NOMO-1 (cell line): Measurements from ENCODE around the gene STMND1.
A peak's percentile ranks its signal among the peaks of the same experiment; 100 is the strongest.
"Not testable (repeated sequence)": the region's sequence is repeated elsewhere in the genome, so short reads cannot be mapped to it uniquely, and the experiment has no call there.

Experiments
- DNase-seq, 2 experiments: peaks; one replicate each; lab custom pipeline; 2025; ENCODE audit not compliant: unreplicated experiment in 2 of 2; lab: John Stamatoyannopoulos, UW

STMND1 gene

DNA sequence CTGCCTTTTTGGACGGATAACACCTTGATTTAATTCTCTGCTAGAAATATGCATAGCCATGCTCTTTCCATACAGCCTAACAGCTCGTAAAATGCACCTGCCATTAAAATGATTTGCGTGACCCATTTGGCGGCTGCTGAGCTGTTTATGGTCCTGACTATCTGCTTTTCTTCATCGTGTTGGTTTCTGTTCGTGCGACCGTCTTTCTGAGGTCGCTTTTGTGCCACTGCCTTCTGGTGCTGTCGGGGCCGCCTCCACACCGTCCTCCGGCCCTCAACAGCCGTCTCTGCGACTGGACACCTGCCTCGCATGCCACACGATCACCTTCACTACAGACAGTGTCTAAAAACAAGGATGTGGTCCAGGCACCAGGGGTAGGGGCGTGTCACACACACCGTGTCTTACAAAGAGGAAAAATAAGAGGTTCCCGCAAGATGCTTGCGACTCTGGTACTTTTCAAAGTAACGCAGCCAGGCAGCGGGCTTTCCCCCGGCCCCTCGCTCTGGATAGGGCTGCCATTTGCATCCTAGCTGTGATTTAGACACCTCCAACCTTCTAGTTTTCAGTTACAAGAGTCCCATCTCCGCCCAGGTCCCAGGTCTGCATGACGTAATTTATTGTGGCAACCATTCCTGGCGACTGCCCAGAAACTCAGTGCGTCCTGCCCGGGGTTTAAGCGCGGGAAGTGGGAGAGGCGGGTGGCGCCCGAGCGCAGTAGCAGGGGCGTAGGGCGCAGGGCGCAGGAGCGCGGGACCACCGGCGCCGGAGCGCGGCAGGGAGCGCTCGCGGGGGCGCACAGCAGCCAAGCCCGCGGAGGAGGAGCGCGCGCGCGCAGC is at the start of gene STMND1:
TSS of gene STMND1 (plus strand) at position 629 of the 836 bp plus-strand sequence. CDS start 208 bp downstream, outside the sequence.
- peak; percentile 25 to 54 for DNase-seq

DNA sequence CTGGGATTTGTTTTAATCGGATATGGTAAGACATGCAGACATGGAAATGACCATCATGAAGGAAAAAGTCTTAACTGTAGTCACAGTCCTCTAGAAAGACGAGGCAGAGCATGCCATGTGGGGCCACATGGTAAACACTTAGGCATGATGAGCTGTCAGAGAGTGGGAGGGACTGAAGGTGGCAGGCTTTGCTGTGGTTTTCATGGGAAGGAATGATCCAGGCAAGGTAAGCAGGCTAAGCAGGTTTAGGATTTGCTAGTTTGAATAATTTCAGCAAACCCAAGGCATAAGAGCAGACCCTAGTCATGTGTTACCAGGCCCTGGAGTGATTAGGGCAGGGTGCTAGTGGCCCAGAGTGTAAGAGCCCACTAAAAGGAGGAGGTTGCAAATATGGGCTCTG is 47.2 kb upstream of the STMND1 start:
- no peak for DNase-seq

DNA sequence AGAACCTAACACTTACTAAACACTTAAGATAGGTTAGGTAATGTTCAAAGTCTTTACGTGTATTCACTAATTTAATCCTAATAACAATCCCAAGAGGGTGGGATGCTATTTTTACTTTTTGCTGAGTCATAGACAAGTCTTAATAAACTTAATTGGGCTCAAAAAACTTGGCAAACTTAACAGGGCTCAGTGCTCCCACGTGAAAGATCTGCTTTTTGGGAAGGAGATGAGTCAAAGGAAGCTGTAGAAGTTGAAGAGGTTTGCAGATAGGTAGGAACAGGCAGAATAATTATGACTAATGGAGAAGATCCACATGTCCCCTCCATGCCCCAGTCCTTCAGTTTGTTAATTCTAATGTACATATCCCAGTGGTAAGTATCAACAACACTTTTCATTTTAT is 44.5 kb upstream of the STMND1 start:
- no peak for DNase-seq

DNA sequence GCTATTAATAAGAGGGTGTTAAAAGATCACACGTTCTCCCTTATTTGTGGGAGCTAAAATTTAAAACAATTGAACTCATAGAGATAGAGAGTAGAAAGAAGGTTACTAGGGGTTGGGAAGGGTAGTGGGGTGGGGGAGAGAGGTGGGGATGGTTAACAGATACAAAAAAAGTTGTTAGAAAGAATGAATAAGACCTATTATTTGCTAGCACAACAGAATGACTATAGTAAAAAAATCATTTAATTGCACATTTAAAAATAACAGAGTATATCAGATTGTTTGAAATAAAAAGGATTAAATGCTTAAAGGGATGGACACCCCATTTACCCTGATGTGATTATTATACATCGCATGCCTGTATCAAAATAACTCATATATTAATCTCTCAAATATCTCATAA is 43.3 kb upstream of the STMND1 start:
- no peak for DNase-seq

DNA sequence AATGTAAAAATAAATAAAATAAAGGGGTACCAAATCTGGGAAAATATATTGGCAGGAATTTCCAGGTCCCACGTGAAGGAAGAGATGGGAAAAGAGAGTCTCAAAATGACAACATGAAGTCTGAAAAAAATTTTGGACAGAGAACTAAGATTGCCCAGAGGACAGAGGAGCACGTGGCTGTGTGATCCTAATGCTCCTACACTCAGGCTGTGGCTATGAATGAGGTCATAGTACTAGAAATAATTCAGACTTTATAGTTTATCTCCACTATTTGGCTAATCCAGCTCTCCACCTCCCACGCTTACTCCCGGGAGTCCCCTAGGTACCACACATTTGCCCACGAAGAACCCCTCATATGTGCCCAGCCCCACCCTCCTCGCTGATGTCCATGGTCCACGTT is 42.8 kb upstream of the STMND1 start:
- DNase-seq, result no peak

DNA sequence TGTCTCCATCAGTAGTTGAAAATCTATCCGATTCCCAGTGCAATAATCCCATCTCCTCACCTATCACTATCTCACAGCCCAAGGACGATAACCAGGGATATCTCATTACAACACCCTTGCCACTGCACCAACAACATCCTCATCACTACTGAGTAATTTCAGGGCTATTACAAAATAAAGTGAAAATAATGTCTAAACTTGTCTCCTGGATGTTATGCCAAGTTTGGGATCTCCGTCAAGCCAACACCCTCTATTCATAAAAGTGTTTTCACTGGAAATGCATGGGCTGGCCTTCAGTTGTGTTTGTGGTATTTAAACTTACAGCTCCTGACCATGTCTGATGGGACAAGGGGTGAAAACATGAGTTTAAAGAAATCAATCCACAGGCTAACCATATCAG is 42.0 kb upstream of the STMND1 start:
- no peak for DNase-seq

DNA sequence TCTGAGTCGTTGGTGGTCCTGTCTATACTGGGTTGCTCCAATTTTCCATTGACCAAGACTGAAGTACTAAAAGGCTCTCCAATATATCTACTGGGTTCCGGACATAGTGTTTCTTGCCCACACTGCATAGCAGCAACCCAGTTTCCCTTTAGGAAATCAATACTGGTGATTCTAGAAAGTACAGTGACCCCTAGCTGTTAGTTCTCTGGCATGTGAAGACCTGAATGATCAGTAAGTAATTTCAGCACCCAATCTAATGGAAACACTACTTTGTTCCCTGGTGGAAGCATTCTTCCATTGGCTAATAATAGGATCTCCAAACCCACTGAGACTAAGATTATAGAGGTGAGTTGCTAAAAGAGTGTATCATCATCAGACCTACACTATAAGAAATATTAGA is 40.8 kb upstream of the STMND1 start:
- no peak for DNase-seq

DNA sequence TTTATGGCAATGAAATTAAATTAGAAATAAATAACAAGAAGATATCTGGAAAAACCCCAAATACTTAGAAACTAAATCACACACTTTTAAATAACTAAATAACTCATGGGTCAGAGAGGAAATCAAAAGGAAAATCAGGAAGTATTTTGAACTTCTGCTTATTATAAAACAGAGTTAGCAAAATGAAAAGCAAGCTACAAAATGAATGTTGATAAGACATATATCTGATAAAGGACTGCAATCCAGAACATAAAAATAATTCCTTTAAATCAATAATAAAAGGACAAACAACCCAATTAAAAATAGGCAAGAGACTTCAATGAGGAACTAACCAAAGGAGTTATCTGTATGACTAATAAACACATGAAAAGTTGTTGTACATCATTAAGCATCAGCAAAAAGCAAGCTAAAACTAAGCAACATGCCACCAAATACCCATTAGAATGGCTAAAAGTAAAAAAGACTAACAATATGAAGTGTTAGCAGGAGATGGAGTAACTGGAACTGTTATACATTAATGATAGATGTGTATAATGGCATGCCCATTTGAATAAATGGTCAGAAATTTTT is 38.9 kb upstream of the STMND1 start:
- no peak for DNase-seq

DNA sequence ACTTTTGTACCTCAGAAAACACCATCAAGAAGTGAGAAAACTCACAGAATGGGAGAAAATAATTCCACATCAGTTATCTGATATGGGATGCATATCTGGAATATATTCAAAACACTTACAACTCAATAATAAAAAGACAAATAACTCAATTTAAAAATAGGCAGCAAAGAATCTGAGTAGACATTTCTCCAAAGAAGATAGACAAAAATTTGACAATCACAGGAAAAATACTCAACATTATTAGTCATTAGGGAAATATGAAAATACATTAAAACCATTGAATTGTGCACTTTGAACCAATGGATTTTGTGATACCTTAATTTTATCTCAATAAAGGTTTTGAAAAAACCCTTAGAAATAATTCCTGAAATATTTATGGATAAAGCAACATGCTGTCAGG is 36.9 kb upstream of the STMND1 start:
- DNase-seq, result no peak

DNA sequence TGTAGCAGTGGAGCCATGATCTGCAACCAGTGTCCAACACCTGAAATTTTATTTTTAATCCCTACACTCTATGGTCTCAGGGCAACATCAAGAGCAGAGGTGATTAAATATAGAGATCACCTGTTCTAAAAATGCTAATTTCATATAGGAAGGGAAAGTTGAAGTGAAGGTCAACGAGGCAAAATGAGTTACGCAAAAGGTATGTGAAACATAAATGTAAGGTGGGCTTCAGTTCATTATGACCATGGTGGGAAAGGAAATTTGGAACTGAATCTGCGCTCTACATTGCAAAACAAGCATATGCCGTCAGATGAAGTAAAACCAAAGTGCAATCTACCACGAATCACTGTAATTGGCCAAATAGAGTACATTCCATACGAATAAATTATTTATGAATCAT is 35.2 kb upstream of the STMND1 start:
- DNase-seq, result no peak

DNA sequence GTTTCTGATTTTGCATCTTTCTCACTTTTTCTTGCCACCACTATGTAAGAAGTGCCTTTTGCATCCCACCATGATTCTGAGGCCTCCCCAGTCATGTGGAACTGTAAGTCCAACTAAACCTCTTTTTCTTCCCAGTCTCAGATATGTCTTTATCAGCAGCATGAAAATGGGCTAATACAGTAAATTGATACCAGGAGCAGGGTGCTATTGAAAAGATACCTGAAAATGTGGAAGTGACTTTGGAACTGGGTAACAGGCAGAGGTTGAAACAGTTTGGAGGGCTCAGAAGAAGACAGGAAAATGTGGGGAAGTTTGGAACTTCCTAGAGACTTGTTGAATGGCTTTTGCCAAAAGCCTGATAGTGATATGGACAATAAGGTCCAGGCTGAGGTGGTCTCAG is 32.9 kb upstream of the STMND1 start:
- not testable (repeated sequence) for DNase-seq

DNA sequence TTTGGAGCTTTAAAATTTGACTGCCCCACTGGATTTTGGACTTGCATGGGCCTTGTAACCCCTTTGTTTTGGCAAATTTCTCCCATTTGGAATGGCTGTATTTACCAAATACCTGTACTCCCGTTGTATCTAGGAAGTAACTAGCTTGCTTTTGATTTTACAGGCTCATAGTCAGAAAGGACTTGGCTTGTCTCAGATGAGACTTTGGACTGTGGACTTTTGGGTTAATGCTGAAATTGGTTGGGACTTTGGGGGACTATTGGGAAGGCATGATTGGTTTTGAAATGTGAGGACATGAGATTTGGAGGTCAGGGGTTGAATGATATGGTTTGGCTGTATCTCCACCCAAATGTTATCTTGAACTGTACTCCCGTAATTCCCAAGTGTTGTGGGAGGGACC is 31.4 kb upstream of the STMND1 start:
- not testable (repeated sequence) for DNase-seq

DNA sequence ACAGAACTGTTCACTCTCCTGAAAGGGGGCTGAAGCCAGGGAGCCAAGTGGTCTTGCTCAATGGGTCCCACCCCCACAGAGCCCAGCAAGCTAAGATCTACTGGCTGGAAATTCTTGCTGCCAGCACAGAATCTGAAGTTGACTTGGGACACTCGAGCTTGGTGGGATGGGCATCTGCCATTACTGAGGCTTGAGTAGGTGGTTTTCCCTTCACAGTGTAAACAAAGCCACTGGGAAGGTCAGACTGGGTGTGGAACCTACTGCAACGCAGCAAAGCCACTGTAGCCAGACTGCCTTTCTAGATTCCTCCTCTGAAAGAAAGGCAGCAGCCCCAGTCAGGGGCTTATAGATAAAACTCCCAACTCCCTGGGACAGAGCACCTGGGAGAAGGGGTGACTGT is 28.3 kb upstream of the STMND1 start:
- not testable (repeated sequence) for DNase-seq

DNA sequence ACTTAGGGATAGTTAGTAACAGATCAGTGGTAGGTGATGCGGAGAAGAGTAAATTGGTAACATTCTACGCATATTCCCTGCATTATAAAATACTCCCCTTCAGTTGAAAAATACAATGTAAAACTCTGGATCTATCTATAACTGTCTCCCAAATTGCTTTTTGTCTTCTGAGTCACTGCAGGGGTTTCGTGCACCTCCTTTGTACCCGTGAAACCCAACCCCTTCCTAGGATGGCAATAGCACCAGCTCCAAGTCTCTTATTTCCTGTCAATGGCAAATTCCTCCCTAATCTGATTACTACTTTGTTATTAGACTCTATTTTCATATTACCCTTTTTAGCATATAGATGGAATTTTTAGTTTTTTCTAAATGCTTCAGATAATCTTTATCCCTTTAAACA is 20.6 kb upstream of the STMND1 start:
- DNase-seq, result no peak

DNA sequence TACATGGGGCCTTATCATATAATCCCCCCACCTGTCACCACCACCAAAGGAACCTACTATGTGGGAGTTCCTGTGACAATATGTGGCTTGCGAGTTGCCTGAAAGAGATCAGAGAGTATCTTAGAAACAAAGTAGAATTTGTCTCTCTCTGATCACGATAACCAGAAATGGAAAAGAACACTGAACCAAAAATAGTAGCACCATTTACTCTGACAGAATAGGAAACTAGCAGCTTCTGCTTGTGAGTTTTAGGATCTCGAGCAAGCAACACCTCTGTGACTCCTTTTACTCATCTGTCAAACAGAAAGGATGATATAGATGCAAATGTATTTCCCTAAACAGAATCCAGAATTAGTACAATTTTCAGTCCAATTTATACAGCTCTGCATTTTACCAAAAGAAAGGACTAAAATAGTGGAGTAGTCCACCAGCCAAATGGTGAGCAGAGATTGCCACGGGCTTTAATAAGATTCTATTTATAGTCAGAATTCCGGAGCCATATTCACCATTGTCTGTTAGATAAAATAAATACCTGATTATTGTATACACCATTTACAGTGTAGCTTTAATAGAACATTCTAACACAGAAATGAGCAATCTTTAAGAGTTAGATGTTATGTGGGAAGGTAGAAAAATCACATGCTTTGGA is 19.9 kb upstream of the STMND1 start:
- DNase-seq, result no peak

DNA sequence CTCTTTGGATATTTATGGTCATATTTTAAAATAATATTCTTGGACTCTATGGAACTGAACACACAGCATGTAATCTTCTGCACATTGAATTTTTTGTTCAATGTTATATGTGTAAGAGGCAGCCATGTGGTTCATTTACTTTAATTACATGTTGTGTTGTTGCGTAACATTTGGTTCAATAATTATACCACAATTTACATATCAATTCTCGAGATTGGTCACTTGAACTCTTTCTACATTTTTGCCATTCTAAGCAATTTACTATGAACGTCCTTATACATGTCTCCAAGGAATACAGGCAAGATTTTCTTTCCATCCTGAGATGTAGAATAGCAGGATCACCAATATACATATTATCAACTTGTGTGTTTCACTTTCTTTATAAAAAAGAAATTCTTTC is 18.5 kb upstream of the STMND1 start:
- no peak for DNase-seq

DNA sequence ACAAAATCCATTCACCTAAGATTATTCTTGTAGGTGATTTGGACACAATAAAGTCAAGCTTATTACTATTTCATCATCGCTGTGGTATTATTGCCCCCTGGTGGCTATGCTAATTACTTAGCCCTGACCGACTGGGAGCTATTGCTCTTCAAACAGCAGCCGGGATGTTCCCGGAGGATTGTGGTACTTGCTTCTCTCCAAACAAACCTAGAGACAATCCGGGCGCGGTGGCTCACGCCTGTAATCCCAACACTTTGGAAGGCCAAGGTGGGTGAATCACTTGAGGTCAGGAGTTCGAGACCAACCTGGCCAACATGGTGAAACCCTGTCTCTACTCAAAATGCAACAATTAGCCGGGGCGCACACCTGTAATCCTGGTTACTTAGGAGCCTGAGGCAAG is 15.4 kb upstream of the STMND1 start:
- DNase-seq, result peak in 1 of 2 experiments; percentile 56

DNA sequence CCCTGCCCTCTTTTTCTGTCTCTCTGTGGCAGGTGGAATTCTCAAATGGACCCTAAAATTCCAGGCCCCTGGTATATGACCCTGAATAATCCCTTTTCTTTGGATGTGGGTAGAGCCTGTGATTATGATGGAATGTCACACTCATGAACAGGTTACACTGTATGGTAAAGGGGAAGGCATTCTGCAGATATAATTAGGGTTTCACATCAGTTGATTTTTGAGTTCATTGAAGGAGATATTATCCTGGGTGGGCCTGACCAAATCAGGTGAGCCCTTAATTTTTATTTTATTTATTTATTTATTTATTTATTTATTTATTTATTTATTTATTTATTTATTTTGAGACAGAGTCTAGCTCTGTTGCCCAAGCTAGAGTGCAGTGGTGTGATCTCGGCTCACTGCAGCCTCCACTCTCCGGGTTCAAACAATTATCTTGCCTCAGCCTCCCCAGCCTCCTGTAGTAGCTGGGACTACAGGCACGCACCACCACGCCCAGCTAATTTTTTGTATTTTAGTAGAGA is 13.7 kb upstream of the STMND1 start:
- DNase-seq, result no peak

DNA sequence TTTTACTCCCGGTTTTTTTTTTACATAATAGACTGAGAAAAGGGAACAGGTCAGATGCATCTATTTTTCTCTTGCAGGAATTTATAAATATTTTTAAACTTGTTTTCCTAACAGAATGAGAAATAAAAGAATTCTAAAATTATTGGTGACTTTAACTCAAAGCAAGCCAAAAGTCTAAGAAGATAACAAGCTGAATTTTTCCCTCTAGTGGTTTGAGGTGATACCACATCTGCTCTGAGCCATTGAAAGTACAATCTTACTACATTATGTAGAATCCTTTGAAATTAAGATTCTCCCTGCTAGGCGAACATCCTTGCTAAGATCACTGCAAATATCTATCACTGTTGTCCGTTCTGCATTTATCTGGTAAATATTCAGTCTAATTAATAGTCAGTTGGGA is 10.7 kb upstream of the STMND1 start:
- DNase-seq, result no peak

DNA sequence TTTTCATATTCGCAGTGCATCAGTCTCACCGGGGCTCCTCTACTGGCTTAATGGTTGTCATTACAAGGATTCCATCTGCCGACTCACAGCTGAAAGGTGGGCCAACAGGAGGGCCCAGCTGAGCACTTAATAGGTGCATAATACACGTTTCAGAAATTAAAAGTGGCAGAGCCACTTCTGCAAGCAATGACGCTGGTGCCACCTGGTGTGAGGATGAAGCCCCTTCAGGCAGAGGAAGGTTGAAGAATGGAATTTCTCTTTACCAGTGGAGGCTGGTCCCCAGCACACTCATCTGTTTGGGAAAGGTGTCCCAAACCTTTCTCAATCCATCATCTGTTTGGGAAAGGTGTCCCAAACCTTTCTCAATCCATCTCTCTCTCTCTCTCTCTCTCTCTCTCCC is 8.2 kb upstream of the STMND1 start:
- DNase-seq, result no peak

DNA sequence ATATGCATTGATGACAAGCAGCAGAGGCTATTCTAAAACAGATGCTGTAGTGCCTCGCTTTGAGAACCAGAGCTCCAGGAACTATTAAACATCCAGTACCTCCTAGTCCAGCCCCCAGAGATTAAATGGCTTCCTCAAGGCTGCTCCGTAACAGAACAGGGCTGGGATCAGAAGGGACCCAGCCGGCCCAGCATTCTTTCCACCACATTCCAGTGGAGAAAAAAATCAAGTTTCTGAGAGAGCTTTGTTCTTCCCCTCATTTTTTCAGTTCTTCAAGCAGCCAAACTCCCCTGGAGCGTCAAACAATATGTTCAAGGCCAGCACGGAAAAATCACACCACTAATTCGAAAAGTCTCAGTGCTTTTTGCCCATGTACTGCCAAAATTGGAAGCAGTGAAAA is 5.8 kb upstream of the STMND1 start:
- DNase-seq, result no peak

DNA sequence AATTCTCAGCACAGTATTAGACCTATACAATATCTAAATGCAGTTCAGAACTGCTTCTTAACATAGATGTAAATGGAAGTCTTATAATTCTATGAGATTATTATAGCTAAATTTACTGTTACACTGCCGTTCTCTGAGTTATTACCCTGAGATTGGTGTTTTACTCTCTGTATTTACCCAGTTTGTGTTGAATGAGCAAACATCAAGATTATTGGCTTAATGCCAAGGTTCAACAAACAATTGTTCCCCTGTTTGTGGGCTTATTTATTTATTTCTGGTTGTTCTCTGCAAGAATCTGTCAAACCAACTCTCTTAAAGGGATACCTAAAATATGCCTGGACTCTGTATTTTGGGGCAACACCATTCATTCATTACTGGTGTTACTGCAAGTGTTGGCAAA is 5.2 kb upstream of the STMND1 start:
- DNase-seq, result no peak
